GF-D8 (cell line): ENCODE measurements around the gene ULK4.

Source experiments
- DNase-seq: peaks from one replicate; lab custom pipeline; 2025; lab: John Stamatoyannopoulos, UW

ULK4 gene

GRCh38 chr3:41220906-41221677 lies 740.8 kb downstream of the ULK4 start:
- no peak for DNase-seq

GRCh38 chr3:41219424-41219823 lies 742.5 kb downstream of the ULK4 start:
- DNase-seq, result no peak

GRCh38 chr3:41216993-41217392 lies 744.9 kb downstream of the ULK4 start:
- no peak for DNase-seq

GRCh38 chr3:41216422-41216821 lies 745.5 kb downstream of the ULK4 start:
- no peak for DNase-seq

- DNase-seq, result no peak
These were observed 748.3 kb downstream of the ULK4 start for GRCh38 chr3:41213588-41213987.

- DNase-seq, result no peak
These were observed 749.8 kb downstream of the ULK4 start for GRCh38 chr3:41212088-41212487.

GRCh38 chr3:41210966-41211365 lies 750.9 kb downstream of the ULK4 start:
- no peak for DNase-seq

- no peak for DNase-seq
These were observed 752.3 kb downstream of the ULK4 start for GRCh38 chr3:41209646-41210045.

GRCh38 chr3:41208507-41209220 lies 753.2 kb downstream of the ULK4 start:
- DNase-seq, result no peak

- DNase-seq, result peak; percentile 6
These were observed 754.5 kb downstream of the ULK4 start for GRCh38 chr3:41207355-41207754.

- no peak for DNase-seq
These were observed 756.3 kb downstream of the ULK4 start for GRCh38 chr3:41205591-41205990.

- DNase-seq, result no peak
These were observed 757.5 kb downstream of the ULK4 start for GRCh38 chr3:41204369-41204768.

- no peak for DNase-seq
These were observed 759.0 kb downstream of the ULK4 start for GRCh38 chr3:41202834-41203345.

GRCh38 chr3:41202075-41202833 lies 759.6 kb downstream of the ULK4 start:
- DNase-seq, result no peak

GRCh38 chr3:41200669-41201021 lies 761.3 kb downstream of the ULK4 start:
- peak; percentile 65 for DNase-seq

- DNase-seq, result no peak
These were observed 761.8 kb downstream of the ULK4 start for GRCh38 chr3:41199866-41200668.

GRCh38 chr3:41198950-41199865 lies 762.7 kb downstream of the ULK4 start, which contains the start of gene CTNNB1:
TSS of gene CTNNB1 (plus strand) at chr3:41199505. CDS start at chr3:41224069, 24,564 bp downstream.
- peak; percentile 60 for DNase-seq

- no peak for DNase-seq
These were observed 763.4 kb downstream of the ULK4 start for GRCh38 chr3:41198526-41198925.

- DNase-seq, result no peak
These were observed 763.9 kb downstream of the ULK4 start for GRCh38 chr3:41198046-41198445.
